Astrocyte of the cerebellum (primary cell): Measurements from ENCODE around the gene OR3A1.
"Not testable (repeated sequence)": the region's sequence is repeated elsewhere in the genome, so short reads cannot be mapped to it uniquely, and the experiment has no call there.

Experiments
- DNase-seq: peaks from one replicate; pipeline ENCODE4 v3.0.0-alpha.2; 2011; ENCODE audit warnings: low read depth
- H3K4me3 ChIP-seq: 2 replicates; pipeline ENCODE4 v1.5.1; 2011; ENCODE audit warnings: mild to moderate bottlenecking, low read depth, low read length, moderate library complexity
- CTCF ChIP-seq: IDR thresholded peaks from 2 replicates; pipeline ENCODE4 v1.5.1; 2012; ENCODE audit warnings: low read length, low read depth, moderate library complexity, mild to moderate bottlenecking; ENCODE audit errors: missing control alignments
- in situ Hi-C: cut with HindIII; loops from 2 replicates; pipeline ENCODE4 v1.10.0; 2017; ENCODE audit warnings: low sequenced_read_pairs

Gene OR3A1

GRCh38 chr17:3282901-3283300 is 15.3 kb downstream of the OR3A1 start:
- DNase-seq = no peak
- in situ Hi-C loops = loop anchor here (10.0 kb wide), 1 partner anchor 132 kb away; the partner anchor contains the start of gene OR3A3
- H3K4me3 ChIP-seq = no peak overlapping the region
- no peak for TF ChIP-seq CTCF

- H3K4me3 ChIP-seq = no peak overlapping the region
- DNase-seq = no peak
- no peak for TF ChIP-seq CTCF
- in situ Hi-C loops = no loop called here
These were observed 22.0 kb downstream of the OR3A1 start for GRCh38 chr17:3276126-3276525.

- no peak for DNase-seq
- TF ChIP-seq CTCF = no peak
- in situ Hi-C loops = no loop called here
- H3K4me3 ChIP-seq = no peak overlapping the region
These were observed 26.9 kb downstream of the OR3A1 start for GRCh38 chr17:3271072-3271848.

GRCh38 chr17:3260600-3260999 is 37.6 kb downstream of the OR3A1 start:
- DNase-seq = no peak
- in situ Hi-C loops = no loop called here
- TF ChIP-seq CTCF = no peak
- H3K4me3 ChIP-seq = no peak overlapping the region

- H3K4me3 ChIP-seq = no peak overlapping the region
- TF ChIP-seq CTCF = no peak
- in situ Hi-C loops = no loop called here
- no peak for DNase-seq
These were observed 38.0 kb downstream of the OR3A1 start for GRCh38 chr17:3260163-3260562.

GRCh38 chr17:3256575-3256974 is 41.6 kb downstream of the OR3A1 start:
- TF ChIP-seq CTCF = no peak
- in situ Hi-C loops = no loop called here
- DNase-seq = no peak
- H3K4me3 ChIP-seq = no peak overlapping the region

GRCh38 chr17:3249013-3249412 is 49.1 kb downstream of the OR3A1 start:
- H3K4me3 ChIP-seq, DNase-seq, in situ Hi-C loops: not testable (repeated sequence)

GRCh38 chr17:3244841-3245240 is 53.3 kb downstream of the OR3A1 start:
- in situ Hi-C loops, DNase-seq, H3K4me3 ChIP-seq: not testable (repeated sequence)

- H3K4me3 ChIP-seq, in situ Hi-C loops, DNase-seq: not testable (repeated sequence)
These were observed 57.1 kb downstream of the OR3A1 start for GRCh38 chr17:3241044-3241443.
